Endothelial cell of umbilical vein (primary cell): ENCODE results near the gene CXCL11. TPM values are rescaled to one million over a fixed set of nuclear protein-coding genes. Genes with fewer than 3 reads are reported as not detected.

ENCODE experiments used
- BruUV-seq: library from RNA; stranded (reverse); fragments of 400-500 nt; replicated peaks from 2 replicates; lab custom pipeline; 2021; lab: Mats Ljungman, UMichigan
- CTCF ChIA-PET: fragments of 300-600, 350-600 bp; sonication (Branson Sonifier 250); formaldehyde crosslinking; loops from one replicate; lab custom pipeline; 2021; ENCODE audit warnings: antibody characterized with exemption, inconsistent platforms; lab: Charles Lee
- POLR2A ChIA-PET: fragments of 300-600, 350-600 bp; sonication (Branson Sonifier 250); formaldehyde crosslinking; loops from one replicate; lab custom pipeline; 2021; ENCODE audit warnings: antibody characterized with exemption, inconsistent platforms; lab: Charles Lee
- DNase-seq: peaks from one replicate; pipeline ENCODE4 v3.0.0-alpha.2; 2011; ENCODE audit warnings: low read depth, low spot score
- FAIRE-seq: peaks from 2 replicates; lab custom pipeline; 2011; peaks lifted over from hg19 to GRCh38; lab: Jason Lieb, UNC
- H2AFZ ChIP-seq: 2 replicates; pipeline ENCODE4 v1.6.0; 2012; ENCODE audit warnings: low read depth, low read length, control low read depth, inconsistent platforms
- H3K27ac ChIP-seq: 2 replicates; pipeline ENCODE4 v1.5.1; 2011; ENCODE audit warnings: low read depth, mild to moderate bottlenecking, control low read depth, low read length, moderate library complexity; ENCODE audit not compliant: insufficient read depth
- H3K27me3 ChIP-seq, 2 experiments: 2 replicates each; pipeline versions ENCODE4 v1.6.0 to v1.6.1; 2011; ENCODE audit warnings: low read length in 2 of 2, mixed read lengths in 1 of 2; ENCODE audit not compliant: control insufficient read depth in 2 of 2, insufficient read depth in 2 of 2
- H3K36me3 ChIP-seq, 2 experiments: 2 replicates in 1 of 2; 3 replicates in 1 of 2; pipeline ENCODE4 v1.5.1; 2011; ENCODE audit warnings: low read length in 2 of 2, mild to moderate bottlenecking in 1 of 2, moderate library complexity in 1 of 2; ENCODE audit not compliant: control insufficient read depth in 2 of 2, insufficient read depth in 2 of 2; ENCODE audit errors: extremely low read depth in 1 of 2
- H3K4me1 ChIP-seq: 3 replicates; pipeline ENCODE4 v1.5.1; 2011; ENCODE audit warnings: mild to moderate bottlenecking, low read length; ENCODE audit not compliant: control insufficient read depth, insufficient read depth; ENCODE audit errors: extremely low read depth
- H3K4me2 ChIP-seq: 2 replicates; pipeline ENCODE4 v1.6.1; 2011; ENCODE audit warnings: low read length, control low read depth, mixed read lengths; ENCODE audit not compliant: insufficient read depth
- H3K4me3 ChIP-seq, 3 experiments: fragments of 200-600 bp in 1 of 3; sonication (generic), shearing (Covaris generic) in 1 of 3; replicated peaks in 1 of 3; 2 replicates each; pipeline ENCODE4 v1.5.1; 2011 to 2016; ENCODE audit warnings: control low read depth in 3 of 3, low read length in 3 of 3, mild to moderate bottlenecking in 2 of 3, inconsistent platforms in 1 of 3, low read depth in 1 of 3, moderate library complexity in 1 of 3; ENCODE audit not compliant: insufficient read depth in 1 of 3
- H3K79me2 ChIP-seq: 2 replicates; pipeline ENCODE4 v1.6.0; 2012; ENCODE audit warnings: low read length, inconsistent platforms; ENCODE audit not compliant: control insufficient read depth, insufficient read depth
- H3K9ac ChIP-seq: replicated peaks from 2 replicates; pipeline ENCODE3; 2011; ENCODE audit warnings: low read length, control low read depth; ENCODE audit not compliant: insufficient read depth; ENCODE audit errors: extremely low read depth
- H3K9me1 ChIP-seq: replicated peaks from 3 replicates; pipeline ENCODE4 v1.6.0; 2011; ENCODE audit warnings: mild to moderate bottlenecking, low read length; ENCODE audit not compliant: control insufficient read depth, insufficient read depth; ENCODE audit errors: extremely low read depth
- H3K9me3 ChIP-seq: replicated peaks from 2 replicates; pipeline ENCODE4 v1.5.1; 2012; ENCODE audit warnings: low read length, inconsistent platforms; ENCODE audit not compliant: control insufficient read depth, insufficient read depth
- H4K20me1 ChIP-seq: replicated peaks from 2 replicates; pipeline ENCODE3; 2011; ENCODE audit warnings: mild to moderate bottlenecking, low read length; ENCODE audit not compliant: control insufficient read depth, insufficient read depth; ENCODE audit errors: extremely low read depth
- EZH2 ChIP-seq: IDR thresholded peaks from 2 replicates; pipeline ENCODE4 v1.6.1; 2012; ENCODE audit warnings: borderline replicate concordance, low read depth, mild to moderate bottlenecking, moderate library complexity, low read length, inconsistent platforms; ENCODE audit not compliant: severe bottlenecking
- FOS ChIP-seq: IDR thresholded peaks from 2 replicates; pipeline ENCODE4 v1.6.1; 2011; ENCODE audit warnings: mild to moderate bottlenecking, low read length, moderate library complexity, borderline replicate concordance; ENCODE audit not compliant: insufficient read depth
- GATA2 ChIP-seq: IDR thresholded peaks from 2 replicates; pipeline ENCODE4 v1.7.0; 2011; ENCODE audit warnings: low read depth, mild to moderate bottlenecking, moderate library complexity, mixed read lengths, low read length; ENCODE audit not compliant: insufficient read length, insufficient read depth
- JUN ChIP-seq: IDR thresholded peaks from 2 replicates; pipeline ENCODE4 v1.6.1; 2011; ENCODE audit warnings: borderline replicate concordance, low read depth; ENCODE audit not compliant: insufficient read length, insufficient read depth
- MYC ChIP-seq: IDR thresholded peaks from one replicate; pipeline ENCODE4 v1.6.1; 2011; ENCODE audit warnings: mild to moderate bottlenecking, low read depth, low read length
- POLR2A ChIP-seq: IDR thresholded peaks from 2 replicates; pipeline ENCODE4 v1.6.1; 2012; ENCODE audit warnings: low read depth, mild to moderate bottlenecking, control low read depth, low read length
- POLR2AphosphoS5 ChIP-seq: IDR thresholded peaks from 2 replicates; pipeline ENCODE4 v1.6.1; 2012; ENCODE audit warnings: low read depth, mild to moderate bottlenecking, control low read depth, low read length, moderate library complexity; ENCODE audit not compliant: insufficient read depth
- dilution Hi-C: fragments of 300-500 bp; cut with MboI; formaldehyde crosslinking; loops from one replicate; pipeline ENCODE4 v1.15.0; 2019; ENCODE audit warnings: low sequenced_read_pairs; ENCODE audit not compliant: extremely low pct_ligation_motif_present
- intact Hi-C: fragments of 100-400 bp; cut with micrococcal nuclease; formaldehyde crosslinking; loops from one replicate; pipeline ENCODE4 v1.10.0; 2022
- polyA plus RNA-seq, 4 experiments: library from polyadenylated mRNA; depleted of rRNA in 3 of 4; stranded (reverse) in 3 of 4; unstranded in 1 of 4; fragments of >200 nt; gene quantifications; 2 replicates each; pipeline versions ENCODE4 v1.2.1 to v1.2.3, GENCODE V29; 2011 to 2012; ENCODE audit warnings: missing spikeins in 1 of 4
- total RNA-seq: library from RNA; stranded (reverse); gene quantifications from 2 replicates; pipeline ENCODE4 v1.2.3, GENCODE V29; 2021
- TF ChIP-seq, protein P1 (sequence below), 2 donors: IDR thresholded peaks; 1 replicate in 1 of 2; 2 replicates in 1 of 2; pipeline ENCODE4 v1.5.1; 2011; ENCODE audit warnings: low read length in 2 of 2, mild to moderate bottlenecking in 2 of 2, moderate library complexity in 2 of 2, control low read depth in 1 of 2, inconsistent platforms in 1 of 2, low read depth in 1 of 2; ENCODE audit not compliant: insufficient read depth in 1 of 2; ENCODE audit errors: extremely low read depth in 1 of 2
- TF ChIP-seq, protein P2 (sequence below): IDR thresholded peaks from 2 replicates; pipeline ENCODE4 v1.6.1; 2011; ENCODE audit not compliant: insufficient read depth, insufficient read length

The CXCL11 gene
- total and polyA plus RNA-seq, 2 donors (not counting 3 experiments of a cell fraction or from before 2014, with no cell fraction given), result 0.91 to 1.1 TPM

DNA sequence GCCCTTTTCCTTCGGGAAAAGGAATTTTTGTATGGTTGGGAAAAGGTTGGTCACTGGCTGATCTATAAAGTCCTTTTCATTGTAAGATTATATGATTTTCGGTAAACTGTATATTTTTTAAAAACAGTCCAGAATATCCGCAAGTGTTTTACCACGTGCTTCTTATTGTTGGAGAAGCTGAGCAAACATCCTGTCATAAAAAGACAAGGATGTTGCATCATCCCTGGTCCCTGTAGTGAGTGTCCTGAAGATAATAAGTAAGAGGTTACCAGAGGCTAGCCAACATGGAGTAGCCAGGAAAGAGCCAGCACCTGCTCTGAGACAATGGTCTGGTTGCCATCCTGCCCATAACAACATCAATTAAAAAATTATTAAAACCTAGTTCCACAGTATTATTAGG lies 33.7 kb downstream of the CXCL11 start:
- H2AFZ ChIP-seq, result peak overlapping the region; percentile 26
- no peaks in the 10 kb centered on the region for H3K79me2 ChIP-seq
- TF ChIP-seq JUN (peak; percentile 30), MYC (no peak), EZH2 (no peak), GATA2 (peak; percentile 44), POLR2AphosphoS5 (no peak), POLR2A (no peak), FOS (peak; percentile 40)
- TF ChIP-seq, protein P1, sequence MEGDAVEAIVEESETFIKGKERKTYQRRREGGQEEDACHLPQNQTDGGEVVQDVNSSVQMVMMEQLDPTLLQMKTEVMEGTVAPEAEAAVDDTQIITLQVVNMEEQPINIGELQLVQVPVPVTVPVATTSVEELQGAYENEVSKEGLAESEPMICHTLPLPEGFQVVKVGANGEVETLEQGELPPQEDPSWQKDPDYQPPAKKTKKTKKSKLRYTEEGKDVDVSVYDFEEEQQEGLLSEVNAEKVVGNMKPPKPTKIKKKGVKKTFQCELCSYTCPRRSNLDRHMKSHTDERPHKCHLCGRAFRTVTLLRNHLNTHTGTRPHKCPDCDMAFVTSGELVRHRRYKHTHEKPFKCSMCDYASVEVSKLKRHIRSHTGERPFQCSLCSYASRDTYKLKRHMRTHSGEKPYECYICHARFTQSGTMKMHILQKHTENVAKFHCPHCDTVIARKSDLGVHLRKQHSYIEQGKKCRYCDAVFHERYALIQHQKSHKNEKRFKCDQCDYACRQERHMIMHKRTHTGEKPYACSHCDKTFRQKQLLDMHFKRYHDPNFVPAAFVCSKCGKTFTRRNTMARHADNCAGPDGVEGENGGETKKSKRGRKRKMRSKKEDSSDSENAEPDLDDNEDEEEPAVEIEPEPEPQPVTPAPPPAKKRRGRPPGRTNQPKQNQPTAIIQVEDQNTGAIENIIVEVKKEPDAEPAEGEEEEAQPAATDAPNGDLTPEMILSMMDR (IDR thresholded peaks at IDR 0.05; ENCODE audit: extremely low read depth in 1 of 2, insufficient read depth in 1 of 2, low read depth in 1 of 2, low read length in 2 of 2), result no peak
- TF ChIP-seq, protein P2, sequence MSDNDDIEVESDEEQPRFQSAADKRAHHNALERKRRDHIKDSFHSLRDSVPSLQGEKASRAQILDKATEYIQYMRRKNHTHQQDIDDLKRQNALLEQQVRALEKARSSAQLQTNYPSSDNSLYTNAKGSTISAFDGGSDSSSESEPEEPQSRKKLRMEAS, result peak; percentile 34
- no peak overlapping the region for H3K4me3 ChIP-seq
- intact Hi-C loops, result loop anchor here (2.0 kb wide), 1 partner anchor 27 kb away; no protein-coding TSS in a partner anchor
- no peak overlapping the region for H3K9ac ChIP-seq
- peaks cover 0 to 9% of the 10 kb centered on the region in 2 experiments for H3K27me3 ChIP-seq
- H3K9me3 ChIP-seq, result no peaks in the 10 kb centered on the region
- no peaks in the 10 kb centered on the region for H4K20me1 ChIP-seq
- dilution Hi-C loops, result no loop called here
- no peaks in the 10 kb centered on the region for H3K9me1 ChIP-seq
- BruUV-seq, result no TSS peak
- ChIA-PET CTCF (interaction anchor here (0.9 kb wide), 1 partner anchor 85 kb away, joined by 3 read pairs; no protein-coding TSS in a partner anchor), POLR2A (no interaction called here)
- peak; percentile 65 for DNase-seq
- peak overlapping the region; percentile 4 for H3K4me2 ChIP-seq
- H3K4me1 ChIP-seq, result peaks cover 8% of the 10 kb centered on the region
- no peaks in the 10 kb centered on the region for H3K36me3 ChIP-seq
- H3K27ac ChIP-seq, result peak overlapping the region; percentile 34
- FAIRE-seq, result peak; percentile 38
